ELR (cell line): Measurements from ENCODE around the gene ADRM1.

ENCODE experiments used
- DNase-seq: peaks from one replicate; pipeline ENCODE4 v3.0.0-alpha.2; 2015; ENCODE audit warnings: low read depth

Gene ADRM1, protein sequence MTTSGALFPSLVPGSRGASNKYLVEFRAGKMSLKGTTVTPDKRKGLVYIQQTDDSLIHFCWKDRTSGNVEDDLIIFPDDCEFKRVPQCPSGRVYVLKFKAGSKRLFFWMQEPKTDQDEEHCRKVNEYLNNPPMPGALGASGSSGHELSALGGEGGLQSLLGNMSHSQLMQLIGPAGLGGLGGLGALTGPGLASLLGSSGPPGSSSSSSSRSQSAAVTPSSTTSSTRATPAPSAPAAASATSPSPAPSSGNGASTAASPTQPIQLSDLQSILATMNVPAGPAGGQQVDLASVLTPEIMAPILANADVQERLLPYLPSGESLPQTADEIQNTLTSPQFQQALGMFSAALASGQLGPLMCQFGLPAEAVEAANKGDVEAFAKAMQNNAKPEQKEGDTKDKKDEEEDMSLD

DNA sequence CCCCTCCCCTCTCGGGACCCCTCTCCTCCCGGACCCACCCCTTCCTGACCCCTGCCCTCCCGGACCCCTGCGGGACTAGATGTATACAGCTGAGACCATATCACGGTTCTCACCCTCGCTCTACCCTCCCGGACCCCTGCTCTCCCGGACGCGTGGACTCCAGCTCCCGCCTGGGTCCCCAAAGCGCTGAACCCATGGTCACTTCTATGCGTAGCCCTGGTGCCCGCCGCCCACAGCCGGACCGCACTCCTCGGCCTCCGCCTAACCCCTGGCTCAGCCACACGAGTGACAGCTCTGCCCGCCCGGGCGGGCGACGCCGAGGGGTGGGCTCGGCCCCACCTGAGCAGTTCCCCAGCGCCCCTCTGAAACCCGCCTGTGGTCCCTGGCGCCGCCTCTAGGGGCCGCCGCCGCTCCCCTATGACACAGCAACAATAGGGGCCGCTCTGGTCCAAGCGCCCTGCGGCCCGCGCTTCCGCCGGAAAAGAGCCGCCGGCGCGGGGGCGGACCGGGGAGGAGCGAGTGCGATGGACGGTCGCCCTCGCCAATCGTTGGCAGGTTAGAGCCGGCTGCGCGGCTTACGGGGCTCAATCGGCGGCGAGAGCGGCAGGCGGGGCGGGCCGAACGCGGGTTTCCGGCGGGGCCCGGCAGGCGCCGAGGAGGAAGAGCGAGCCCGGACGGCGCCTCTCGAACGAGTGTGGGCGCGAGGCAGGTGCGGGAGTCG lies at the start of gene ADRM1:
ADRM1 (plus strand) TSS at position 657 of the 721 bp plus-strand sequence. CDS start 572 bp downstream, outside the sequence.
- DNase-seq: peak; percentile 98

DNA sequence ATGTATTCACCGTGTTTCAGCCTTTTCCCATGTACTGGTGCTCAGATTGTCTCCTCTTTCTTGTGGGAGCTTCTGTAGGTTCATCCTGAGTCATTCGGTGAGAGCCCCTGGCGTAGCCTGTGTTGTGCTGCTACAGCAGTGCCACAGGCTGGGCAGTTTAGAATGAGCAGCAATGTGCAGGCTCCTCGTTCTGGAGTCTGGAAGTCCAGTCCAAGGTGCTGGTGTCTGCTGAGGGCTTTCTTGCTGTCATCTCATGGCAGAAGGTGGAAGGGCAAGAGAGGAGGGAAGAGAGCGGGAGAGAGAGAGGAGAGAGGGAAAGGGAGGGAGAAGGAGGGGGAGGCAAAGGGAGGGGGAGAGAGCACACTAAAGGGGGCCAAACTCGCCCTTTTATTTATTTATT lies 49.4 kb upstream of the ADRM1 start:
- DNase-seq: no peak

DNA sequence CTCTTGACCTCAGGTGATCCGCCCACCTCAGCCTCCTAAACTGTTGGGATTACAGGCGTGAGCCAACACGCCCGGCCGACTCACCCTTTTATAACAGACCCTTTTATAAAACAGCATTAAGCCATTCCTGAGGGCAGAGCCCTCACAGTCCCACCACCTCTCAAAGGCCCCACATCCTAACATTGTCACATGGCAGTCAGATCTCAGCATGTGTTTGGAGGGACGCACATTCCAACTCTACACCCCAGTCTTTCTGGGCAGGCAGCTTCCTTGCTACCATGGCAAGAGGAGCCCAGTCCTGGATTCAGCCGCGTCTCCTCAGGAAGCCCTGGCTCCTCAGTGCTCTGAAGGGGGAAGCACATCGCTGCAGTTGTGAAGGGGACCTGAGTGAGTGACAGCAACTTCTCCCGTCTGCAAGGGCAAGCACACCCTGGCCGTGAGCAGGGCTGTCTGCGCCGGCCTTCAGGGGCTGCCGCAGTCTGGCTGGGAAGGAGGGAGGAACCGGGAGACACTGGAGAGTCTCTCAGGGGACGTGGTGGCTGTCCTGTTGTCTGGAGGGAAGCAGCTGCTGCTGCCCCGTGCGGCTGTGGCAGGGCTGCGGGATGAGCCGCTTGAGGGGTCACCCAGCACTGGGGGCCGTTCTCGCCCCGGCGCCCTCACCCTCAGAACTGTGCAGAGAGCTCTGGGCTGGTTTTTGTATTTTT lies 48.6 kb upstream of the ADRM1 start:
- no peak for DNase-seq

DNA sequence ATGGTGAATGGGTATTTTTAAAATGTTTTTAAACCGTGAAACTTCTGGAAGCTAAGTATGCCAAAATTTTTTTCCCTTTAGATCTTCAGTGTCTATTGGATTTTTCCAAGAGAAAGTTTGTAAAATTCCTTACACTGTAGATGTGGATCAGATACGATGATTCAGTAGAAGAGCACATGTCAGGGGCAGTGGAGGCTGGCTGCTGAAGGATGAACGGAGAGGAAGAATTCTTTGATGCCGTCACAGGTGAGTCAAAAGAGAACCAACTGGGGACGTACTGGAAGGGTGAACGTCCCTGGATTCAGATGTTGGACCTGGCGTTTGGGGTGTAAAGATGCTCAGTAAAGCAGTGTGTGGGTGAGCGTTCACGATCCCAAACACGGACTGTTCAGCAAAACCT lies 46.8 kb upstream of the ADRM1 start:
- no peak for DNase-seq

DNA sequence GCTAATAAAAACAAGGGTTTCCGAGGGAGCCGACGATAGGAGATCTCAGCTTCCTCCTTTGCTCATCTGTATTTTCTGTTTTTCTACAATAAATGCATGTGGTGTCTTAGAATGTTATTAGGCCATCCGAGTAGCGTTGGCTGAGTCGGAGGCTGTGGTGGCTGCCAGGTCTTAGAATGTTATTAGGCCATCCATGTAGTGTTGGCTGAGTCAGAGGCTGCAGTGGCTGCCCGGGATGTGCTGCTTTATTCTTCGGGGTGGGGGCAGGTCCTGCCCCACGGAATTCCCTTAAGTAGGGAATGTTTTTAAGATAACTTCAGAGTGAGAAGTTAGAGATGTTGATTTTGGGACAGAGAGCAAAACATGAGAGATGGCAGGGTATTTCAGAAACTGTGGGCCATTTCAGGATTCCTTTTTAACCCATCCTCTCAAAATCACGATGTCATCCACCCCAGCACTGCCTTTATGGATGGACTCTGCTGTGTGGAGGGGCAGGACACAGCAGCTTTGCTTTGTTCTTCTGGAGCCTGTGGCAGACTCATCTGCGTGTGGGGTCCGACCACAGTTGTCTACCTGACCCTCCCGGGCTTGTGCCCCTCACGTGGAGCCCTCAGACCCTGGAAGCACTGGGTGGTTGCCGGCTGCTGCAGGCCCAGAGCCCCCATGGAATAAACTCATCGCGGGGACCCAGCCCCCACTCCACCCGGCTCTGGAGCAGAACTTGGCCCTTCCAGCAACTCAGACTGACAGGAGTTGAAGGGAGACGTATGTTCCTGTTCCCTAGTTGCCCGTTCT lies 44.1 kb upstream of the ADRM1 start:
- DNase-seq: peak; percentile 74

DNA sequence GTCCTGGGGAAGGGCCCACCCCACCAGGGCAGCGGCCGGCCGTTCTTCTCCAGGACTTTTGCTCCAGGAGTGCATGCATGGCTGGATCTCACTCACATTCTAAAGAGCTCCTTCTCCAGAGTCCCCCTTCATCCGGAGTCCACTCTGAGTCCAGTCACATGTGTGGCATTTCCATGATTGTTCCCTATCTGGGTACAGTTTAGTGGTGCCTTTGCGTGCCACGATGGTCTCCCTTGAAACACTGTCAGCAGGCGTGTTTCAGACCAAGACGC lies 43.6 kb upstream of the ADRM1 start:
- no peak for DNase-seq

DNA sequence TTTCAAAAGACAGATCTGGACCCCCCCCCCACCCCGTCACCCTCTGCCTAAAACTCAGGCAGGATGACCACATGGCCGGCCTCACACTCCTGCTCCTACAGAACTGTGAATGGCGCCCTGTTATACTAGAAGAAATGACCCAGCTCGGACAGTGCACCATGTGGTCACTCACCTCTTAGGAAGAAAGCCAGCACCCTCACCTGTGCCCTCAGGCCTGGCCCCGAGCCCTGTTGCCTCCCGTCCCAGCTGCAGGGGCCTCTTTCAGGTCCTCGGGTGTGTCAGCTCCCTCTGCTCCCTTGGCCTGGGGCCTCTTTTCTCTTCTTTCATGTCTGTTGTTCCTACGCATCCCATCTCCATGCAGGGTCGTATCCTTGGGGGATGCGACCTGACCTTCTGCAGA lies 40.7 kb upstream of the ADRM1 start:
- no peak for DNase-seq

DNA sequence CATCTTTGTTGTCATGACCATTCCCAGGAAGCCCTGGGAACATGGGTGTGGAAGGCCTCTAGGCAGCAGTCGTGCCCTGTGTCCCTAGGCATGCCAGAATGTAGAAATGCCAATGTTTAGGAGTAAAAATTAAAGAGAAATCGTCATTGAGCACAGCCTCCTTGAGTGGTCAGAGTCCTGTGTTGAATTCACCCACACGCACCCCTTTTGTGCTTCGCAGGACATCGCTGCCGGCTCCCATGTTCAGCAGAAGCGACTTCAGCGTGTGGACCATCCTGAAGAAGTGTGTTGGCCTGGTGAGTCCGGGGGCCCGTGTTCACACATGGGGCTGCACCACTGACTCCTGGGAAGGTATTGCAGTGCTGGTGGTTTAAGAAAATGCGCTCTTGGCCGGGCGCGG lies 39.4 kb upstream of the ADRM1 start:
- no peak for DNase-seq

DNA sequence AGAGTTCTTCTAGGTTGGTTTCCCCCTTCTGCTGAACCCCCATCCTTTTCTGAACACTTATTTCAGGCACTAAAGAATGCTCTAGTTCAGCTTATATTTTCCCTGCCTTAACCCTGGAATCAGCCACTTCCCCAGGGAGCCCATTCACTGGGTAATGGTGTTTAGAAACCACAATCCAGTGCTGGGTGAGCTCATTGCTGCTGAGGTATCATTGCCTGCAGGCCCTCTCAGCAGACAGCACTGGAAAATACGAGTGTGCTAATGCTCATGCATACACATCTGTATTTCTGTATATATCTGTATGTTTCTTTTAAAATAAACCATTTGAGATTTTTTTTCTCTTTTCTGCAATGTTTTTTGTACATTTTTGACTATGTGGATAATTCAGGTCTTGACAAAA lies 37.4 kb upstream of the ADRM1 start:
- DNase-seq: no peak

DNA sequence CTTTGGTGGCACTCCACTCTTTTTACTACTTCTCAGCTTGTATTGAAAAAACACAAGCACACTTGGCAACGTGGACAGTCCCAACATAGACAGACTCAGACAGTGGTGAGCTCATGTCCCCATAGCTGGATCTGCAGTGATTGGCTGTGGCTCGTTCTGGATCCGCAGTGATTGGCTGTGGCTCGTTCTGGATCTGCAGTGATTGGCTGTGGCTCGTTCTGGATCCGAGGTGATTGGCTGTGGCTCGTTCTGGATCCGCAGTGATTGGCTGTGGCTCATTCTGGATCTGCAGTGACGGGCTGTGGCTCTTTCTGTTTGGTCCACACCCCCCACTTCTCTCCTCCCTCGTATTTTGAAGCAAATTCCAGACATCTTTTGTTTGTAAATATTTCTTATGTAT lies 36.5 kb upstream of the ADRM1 start:
- peak; percentile 9 for DNase-seq

DNA sequence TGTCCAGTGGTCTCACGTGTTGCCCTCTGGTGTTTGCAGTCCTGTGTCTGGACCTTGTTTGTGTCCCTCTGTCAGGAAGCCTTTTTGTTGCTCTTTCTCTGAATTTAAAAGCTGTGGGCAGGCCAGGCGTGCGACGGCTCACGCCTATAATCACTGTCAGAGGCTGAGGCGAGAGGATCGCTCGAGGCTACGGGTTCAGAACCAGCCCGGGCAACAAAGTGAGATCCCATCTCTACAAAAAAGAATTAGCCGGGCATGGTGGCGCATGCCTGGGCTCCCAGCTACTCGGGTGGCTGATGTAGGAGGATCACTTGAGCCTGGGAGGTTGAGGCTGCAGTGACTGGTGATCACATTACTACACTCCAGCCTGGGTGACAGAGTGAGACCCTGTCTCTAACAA lies 35.9 kb upstream of the ADRM1 start:
- DNase-seq: no peak

DNA sequence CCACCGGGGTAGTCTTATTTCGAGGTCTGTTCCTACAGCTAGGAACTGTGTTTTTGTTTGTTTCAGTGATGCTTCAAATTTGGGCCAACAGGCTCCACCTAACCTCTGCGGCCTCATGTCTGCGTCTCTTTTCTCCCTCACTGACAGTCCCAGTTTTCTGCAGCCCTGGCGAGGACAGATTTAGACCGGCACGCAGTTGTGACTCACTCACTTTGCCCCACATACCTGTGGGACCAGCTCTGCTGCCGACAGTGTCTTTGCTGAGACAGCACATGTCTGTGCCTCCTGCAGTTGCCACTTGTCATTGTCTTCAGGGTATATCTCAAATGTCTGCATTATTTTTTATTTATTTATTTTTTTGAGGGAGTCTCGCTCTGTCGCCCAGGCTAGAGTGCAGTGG lies 35.3 kb upstream of the ADRM1 start:
- DNase-seq: no peak

DNA sequence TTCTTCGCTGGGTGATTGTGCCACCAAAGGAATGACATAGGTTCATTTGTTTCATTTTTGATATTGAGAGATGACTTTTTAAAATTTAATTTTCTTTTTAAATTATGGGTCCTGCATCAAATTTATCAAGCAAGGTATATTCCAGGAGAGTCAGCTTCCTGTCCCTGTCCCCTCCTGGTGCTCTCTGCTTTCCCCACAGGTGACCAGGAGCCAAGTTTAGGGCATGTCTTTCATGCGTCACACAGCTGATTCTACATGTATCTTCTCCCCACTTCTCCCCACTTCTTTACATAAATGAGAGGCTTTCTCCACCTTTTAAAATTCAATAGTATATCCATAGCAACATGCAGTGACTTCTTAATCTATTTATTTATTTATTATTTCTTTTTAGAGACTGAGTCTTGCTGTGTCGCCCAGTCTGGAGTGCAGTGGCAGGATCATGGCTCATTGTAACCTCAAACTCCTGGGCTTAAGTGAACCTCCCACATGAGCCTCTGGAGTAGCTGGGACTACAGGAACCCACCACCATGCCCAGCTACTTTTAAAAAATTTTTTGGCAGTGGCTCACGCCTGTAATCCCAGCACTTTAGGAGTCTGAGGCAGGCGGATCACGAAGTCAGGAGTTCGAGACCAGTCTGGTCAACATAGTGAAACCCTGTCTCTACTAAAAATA lies 34.4 kb upstream of the ADRM1 start:
- DNase-seq: no peak

DNA sequence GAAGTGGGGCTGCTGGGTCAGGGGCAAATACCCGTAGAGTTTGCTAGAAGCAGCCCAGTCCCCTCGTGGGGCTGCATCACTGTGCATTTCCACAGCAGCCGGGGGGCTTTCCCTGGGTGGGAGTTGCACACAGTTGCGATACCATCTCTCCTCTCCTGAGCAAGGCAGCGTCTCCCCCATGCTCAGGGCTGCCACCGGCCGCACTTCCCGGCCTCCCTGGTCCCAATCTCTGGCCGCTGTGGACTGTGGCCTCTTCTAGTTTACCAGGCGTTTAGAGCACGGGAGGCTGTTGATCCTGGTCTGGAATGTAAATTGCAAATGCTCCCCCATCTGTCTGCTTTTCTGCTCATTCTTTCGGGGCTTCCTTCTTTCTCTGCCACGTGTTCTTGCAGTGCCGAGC lies 33.4 kb upstream of the ADRM1 start:
- no peak for DNase-seq

DNA sequence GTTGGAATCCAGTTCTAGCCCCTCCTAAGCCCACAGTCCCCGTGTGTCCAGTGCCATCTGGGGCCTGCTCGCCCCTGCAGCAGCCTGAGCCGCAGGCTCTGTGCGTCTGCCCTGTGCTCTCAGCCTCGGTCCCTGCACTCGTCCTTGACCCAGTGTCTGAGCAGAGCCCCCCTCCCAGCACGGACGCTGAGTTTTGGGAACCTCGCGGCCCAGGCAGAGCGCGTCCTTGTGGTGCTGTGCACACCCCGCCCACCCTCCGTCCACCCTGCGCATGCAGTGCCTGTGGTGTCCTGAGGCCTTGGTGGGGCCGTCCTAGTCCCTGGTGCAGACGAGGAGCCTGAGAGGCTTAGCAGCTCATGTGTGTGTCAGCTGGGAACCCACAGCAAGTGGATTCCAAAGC lies 32.9 kb upstream of the ADRM1 start:
- DNase-seq: no peak

DNA sequence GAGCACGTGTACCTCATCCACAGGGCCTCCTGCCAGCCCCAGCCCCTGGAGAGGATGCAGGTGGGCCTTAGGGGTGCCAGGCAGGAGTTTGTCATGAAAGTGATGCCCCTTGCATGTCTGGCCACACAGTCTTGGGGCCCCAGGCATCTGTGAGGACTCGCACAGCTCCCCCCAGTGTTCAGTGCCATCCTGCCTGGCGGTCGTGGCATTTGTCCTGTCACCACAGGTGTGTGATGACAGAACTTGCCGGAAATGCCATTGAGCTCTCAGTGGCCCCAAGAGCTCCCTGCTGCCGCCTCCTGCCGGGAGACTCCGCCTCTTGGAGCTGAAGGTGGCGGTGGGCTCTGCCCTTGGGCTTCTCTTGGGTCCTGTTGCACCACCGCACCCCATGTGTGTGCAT lies 30.6 kb upstream of the ADRM1 start:
- DNase-seq: no peak

DNA sequence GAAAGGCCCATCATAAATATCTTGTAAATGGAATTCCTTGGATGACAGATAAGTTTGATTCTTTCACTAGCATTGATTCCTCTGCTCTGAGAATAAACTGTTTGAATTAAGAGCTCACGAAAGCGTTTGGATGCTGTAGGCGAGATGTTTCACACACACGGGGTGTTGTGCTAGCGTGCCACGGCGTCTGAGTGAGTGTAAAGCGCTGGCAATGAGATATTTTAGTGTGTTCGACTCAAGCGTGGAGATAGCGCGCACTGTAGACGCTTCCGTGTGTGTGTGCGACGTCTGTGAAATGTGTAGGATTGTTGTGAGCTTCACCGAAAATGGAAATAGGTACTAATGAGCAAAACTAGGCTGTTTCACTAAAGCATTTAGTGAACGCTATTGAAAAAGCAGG lies 29.4 kb upstream of the ADRM1 start:
- DNase-seq: no peak

DNA sequence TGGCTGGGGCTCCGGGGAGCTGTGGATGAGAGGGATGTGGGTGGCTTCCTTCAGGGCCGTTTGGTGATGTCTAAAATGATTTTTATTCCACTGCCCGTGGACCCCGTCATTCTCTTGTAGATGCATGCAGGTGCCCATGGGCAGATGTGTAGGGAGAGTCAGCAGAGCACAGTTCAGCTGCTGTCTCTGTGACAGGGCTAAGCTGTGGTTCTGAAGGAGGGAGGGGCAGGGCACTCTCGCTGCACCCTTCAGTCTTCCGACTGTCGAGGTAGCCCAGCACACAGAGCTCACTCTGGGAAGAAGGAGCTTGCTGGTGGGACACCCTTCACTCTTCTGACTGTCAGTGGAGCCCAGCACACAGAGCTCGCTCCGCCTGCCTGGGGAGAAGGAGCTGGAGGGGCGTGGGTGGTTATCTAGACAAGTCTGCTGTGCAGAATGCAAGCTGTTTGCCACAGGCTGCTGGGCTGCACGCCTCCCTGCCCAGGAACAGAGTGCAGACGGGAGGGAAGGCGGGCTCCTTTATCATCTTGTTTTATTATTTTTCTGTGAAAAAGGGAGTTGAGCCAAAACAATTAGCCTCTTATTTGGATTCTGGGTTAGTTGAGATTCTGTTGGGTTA lies 28.4 kb upstream of the ADRM1 start:
- DNase-seq: no peak

DNA sequence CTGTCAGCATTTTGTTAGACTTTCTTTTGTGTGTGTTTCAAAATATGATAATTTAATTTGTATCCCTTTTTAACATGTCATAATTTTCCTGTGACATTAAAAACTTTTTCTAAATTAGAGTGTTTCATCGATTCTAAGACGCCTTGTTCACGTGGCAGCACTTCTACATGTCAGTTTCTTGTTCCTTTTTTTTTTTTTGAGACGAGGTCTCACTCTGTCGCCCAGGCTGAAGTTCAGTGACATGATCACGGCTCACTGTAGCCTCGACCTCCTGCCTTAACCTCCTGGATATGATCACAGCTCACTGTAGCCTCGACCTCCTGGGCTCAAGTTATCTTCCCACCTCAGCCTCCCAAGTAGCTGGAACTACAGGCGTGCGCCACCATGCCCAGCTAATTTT lies 27.6 kb upstream of the ADRM1 start:
- no peak for DNase-seq

DNA sequence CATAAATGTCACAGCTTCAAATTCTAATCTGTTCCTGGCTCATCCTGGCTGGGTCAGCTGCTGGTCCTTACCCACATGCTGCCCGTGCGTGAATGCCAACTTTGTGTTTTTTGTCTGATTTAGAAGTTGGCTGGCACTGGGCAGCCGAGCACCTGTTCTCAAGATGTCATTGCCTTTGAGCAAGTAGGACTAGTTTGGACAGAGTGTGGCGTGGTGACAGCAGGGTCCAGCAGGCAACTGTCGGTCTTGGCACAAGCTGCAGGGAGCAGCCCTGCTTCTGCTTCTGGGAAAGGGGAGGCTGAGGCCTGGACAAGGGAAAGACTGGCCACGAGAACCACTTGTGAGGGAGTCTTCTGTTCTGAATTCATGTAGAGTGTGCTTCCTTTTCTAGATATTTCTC lies 26.4 kb upstream of the ADRM1 start:
- DNase-seq: no peak

DNA sequence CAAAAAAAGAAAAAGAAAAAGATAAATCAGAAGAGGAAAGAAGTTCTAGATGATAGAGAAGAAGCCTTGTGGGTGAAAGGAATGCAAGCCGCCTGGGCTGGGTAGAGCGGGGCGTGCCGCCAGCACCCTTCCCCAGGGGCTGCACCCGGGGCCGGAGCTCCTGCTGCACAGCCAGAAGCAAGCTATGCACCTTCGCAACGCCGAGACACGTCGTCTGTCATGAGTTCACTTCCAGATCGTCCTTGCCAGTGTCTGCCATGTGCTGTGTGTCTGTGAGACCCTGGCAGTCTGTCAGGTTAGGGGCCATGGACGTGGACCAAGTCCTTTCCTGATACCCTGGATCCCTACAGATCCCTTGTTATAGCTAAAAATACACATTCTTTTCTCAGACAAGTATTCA lies 25.5 kb upstream of the ADRM1 start:
- DNase-seq: no peak

DNA sequence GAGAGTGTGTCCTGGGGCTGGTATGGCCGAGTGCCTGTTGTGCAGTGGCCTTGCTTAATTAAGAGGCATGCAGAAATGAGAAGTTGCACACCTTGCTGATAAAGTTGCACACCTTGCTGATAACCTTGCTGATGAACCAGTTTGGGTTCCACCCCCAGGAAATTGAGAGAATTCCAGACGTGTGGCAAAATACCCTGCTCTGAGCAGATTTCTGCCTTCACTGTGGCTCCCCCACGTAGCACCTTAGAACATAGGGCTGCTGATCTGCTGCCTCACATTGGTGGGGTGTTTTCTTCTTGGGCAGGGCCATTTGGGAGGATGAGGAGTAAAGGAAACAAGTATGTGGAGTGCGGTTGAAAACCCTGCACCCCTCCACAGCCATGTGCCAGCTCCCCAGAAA lies 22.5 kb upstream of the ADRM1 start:
- no peak for DNase-seq
